Inflammatory macrophage (primary cell): Measurements from ENCODE around the gene IFNL3.
"Not testable (repeated sequence)": the region's sequence is repeated elsewhere in the genome, so short reads cannot be mapped to it uniquely, and the experiment has no call there.

ENCODE experiments used
- DNase-seq, 2 donors: peaks; one replicate each; pipeline ENCODE4 v3.0.0-alpha.2; 2020 to 2022
- total RNA-seq, 18 experiments: gene quantifications; one replicate each; lab custom pipeline; 2026; ENCODE audit warnings: mixed read lengths in 6 of 18, inconsistent platforms in 2 of 18; lab: John Stamatoyannopoulos, UW

IFNL3 gene
- 0 to 0.20 (median 0) reads per million in 18 experiments for total RNA-seq

DNA sequence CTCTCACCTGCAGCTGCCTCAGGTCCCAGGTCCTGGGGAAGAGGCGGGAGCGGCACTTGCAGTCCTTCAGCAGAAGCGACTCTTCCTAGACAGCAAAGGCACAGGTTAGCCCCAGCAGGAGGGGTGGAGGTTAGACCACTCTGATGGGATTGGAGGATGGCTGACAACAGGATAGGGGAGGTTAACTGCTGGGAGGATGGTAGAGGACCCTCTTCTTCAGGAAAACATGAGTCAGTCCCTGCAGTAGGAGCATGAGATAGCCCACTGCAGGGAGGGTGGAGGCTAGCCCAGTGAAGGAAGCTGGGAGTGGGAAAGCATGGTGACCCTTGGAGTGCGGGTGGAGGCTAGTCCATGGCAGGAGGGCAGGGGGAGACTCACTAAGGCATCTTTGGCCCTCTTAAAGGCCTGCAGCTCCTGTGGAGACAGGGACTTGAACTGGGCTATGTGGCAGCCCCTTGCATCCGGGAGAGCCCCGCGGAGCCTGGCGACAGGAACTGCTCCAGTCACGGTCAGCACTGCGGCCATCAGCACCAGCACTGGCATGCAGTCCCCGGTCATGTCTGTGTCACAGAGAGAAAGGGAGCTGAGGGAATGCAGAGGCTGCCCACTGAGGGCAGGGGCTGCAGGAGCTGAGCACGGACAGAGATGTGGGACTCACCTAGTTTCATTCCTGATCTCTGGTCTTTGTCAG is at the start of gene IFNL3:
Gene IFNL3 (minus strand): TSS at position 597 of the 691 bp plus-strand sequence. CDS start 39 bp downstream, at position 558.
- not testable (repeated sequence) for DNase-seq

DNA sequence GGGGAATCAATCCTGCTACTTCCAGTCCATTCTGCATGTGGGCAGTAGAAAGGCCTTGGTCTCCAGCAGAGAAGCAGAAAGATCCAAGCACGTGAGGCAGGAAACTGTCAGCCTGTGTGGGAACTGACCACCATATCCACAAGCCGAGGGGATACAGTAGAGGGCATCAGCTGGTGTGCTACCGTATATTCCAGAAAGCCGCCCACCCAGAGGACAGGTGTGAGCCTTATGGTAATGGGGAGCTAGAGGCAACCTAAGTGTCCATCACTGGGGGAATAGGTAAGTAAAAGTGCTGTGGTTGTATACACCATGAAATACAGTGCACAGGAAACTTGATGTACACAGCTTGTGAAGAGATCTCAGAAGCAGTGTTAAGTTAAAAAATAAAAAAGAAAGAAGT is 48.6 kb upstream of the IFNL3 start:
- no peak for DNase-seq

DNA sequence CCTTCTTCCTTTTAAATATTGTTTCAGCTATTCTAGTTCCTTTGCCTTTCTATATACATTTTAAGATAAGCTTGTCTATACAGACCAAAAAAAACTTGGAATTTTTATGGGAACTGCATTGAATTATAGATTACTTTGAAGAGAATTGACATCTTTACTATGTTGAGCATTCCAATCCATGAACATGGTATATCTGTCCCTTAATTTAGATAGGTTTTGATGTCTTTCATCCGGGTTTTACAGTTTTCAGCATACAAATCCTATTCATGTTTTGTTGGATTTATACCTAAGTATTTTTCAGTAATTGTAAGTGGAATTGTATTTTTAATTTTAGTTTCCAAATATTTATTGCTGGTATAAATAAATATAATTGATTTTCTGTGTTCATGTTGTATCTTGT is 39.2 kb upstream of the IFNL3 start:
- no peak for DNase-seq

DNA sequence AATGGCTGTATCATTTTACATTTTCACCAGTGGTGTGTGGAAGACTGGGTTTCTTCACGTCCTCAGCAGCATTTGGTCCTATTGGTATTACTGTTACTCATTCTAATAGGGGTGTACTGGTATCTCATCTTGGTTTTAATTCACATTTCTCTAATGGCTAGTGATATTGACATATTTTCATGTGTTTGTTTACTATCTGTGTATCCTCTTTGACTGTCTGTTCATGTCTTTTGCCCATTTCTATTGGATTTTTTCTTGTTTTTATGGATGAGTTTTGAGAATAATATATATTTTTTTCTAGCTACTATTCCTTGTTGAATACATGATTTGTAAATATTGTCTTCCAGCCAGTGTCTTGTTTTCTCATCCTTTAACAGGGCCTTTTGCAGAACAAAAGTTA is 37.2 kb upstream of the IFNL3 start:
- DNase-seq = no peak

DNA sequence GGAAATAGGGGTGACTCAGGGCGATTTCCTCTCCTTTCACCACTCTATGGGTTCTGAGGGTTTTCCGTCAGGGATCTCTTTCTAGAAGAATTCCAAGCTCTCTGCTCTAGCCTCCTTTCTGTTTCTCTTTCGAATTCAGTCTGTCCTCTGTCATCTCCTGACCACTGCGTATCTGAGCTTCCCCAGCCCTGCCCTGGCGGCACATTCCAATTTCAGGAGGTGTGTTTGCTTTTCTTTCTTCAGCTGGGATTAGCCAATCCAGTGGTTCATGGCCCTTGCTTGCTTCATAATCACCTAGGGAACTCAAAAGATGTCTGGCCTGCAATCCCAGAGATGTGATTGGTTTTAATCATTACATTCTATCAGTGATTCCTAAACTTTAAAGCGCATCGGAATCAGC is 32.8 kb upstream of the IFNL3 start:
- DNase-seq = no peak

- no peak for DNase-seq
Observed at GRCh38 chr19:39276740-39277139, 31.9 kb upstream of the IFNL3 start.

- DNase-seq = no peak
Observed at GRCh38 chr19:39275578-39275977, 30.8 kb upstream of the IFNL3 start.

DNA sequence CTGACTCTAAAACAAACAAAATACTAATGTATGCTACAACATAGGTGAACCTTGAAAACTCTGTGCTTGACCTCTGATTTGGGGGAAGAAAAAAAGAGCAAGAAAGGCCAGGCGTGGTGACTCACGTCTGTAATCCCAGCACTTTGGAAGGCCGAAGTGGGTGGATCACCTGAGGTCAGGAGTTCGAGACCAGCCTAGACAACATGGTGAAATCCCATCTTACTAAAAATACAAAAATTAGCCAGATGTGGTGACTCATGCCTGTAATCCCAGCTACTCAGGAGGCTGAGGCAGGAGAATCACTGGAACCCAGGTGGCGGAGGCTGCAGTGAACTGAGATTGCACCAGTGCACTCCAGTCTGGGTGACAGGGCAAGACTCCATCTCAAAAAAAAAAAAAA is 29.1 kb upstream of the IFNL3 start:
- not testable (repeated sequence) for DNase-seq

- no peak for DNase-seq
Observed at GRCh38 chr19:39270036-39270871, 25.4 kb upstream of the IFNL3 start.

GRCh38 chr19:39269369-39269768 is 24.6 kb upstream of the IFNL3 start:
- not testable (repeated sequence) for DNase-seq

GRCh38 chr19:39268531-39269223 is 23.9 kb upstream of the IFNL3 start:
- not testable (repeated sequence) for DNase-seq

- DNase-seq = not testable (repeated sequence)
Observed at GRCh38 chr19:39268085-39268484, 23.3 kb upstream of the IFNL3 start, which contains the start of gene IFNL2. TSS of gene IFNL2 (plus strand) at chr19:39268396. CDS start at chr19:39268569, 173 bp downstream.

GRCh38 chr19:39265321-39265916 is 20.6 kb upstream of the IFNL3 start:
- no peak for DNase-seq

GRCh38 chr19:39264306-39265290 is 19.8 kb upstream of the IFNL3 start:
- no peak for DNase-seq

GRCh38 chr19:39263912-39264305 is 19.1 kb upstream of the IFNL3 start:
- no peak for DNase-seq

DNA sequence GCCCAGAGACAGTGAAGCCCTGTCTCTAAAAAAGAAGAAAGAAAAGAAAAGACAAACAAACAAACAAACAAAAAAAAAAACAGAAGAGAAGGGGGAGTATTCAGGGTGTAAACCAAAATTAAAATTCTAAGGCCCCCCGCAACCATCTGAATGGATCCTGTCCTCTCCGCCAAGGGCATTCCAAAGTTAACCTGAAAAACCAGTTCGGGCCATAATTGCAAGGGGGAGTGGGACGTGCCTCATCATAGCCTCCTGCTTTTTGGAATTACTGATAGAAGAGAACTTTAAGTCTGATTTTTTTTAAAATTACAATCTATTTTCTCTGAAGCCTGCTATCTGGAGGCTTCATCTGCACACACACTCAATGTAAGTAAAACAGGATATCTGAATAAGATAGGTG is 17.7 kb upstream of the IFNL3 start:
- no peak for DNase-seq

DNA sequence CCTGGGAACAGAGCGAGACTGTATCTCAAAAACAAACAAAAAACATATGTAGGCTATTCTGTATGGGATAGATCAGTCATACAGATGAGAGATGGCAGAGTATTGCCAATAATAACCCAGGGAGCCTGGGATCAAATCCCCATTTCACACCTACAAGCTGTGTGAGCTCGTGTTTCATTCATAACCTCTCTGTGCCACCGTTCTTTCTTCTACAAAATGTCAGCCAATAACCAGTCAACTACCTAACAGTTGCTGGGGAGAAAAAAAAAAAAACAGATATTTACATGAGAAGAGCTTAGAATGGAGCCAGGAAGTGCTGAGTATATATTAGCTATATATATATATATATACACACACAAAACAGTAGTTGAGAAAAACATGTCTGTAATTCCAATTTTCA is 16.9 kb upstream of the IFNL3 start:
- no peak for DNase-seq

DNA sequence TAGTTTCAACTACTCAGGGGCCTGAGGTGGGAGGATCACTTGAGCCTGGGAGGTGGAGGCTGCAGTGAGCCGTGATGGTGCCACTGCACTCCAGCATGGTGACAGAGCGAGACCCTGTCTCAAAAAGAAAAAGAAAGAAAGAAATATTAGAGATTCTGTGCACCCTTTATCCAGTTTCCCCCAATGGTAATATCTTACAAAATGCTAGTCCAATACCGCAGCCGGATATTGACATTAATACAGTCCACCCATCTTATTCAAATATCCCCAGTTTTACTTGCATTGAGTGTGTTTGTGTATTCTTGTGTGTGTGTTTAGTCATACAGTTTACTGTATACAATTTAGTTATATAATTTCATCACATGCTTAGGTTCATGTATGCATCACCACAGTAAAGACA is 12.4 kb upstream of the IFNL3 start:
- no peak for DNase-seq

DNA sequence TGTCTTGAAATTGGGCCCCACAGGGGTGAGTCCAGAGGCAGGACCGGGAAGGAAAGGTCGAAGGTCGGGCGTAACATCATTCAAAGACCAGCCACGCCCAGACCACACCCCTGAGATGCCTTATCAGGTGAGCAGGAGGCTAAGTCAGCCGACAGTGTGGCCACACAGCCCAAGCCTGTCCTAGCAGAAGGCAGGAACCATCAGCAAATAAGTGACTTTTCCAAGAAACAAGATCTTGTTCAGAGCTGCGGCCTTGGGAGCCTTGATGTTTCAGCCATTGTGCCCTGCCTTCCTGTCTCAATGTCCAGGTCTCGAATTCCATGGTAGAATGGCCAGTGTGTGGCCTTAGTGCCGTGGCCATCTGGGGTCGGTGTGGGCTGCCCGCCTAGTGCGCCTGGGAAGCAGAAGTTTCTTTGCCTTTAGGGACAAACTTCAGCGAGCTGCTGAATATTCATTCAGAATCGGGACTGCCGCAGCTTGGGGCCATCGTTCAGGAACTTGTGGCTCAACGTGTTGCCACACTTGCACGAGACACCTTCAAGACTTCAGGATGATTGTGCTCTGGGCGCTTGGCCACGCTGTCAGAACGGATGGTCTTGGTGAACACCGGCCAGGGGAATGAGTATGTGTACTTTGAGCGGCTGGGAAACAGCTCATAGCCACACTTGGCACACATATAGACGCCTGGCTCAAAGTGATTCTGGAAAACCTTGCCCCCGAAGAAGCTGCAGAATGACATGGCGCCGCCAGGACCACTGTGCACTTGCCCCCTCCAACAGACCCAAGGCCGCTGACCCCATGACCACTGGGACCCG is 9.9 kb upstream of the IFNL3 start:
- DNase-seq = no peak

GRCh38 chr19:39253374-39254149 is 8.8 kb upstream of the IFNL3 start:
- no peak for DNase-seq
